Neural cell (in vitro differentiated cells): ENCODE data around the gene TSEN54.

Source experiments
- EZH2 ChIP-seq: fragments of 200-600, 300-800 bp; shearing (Covaris generic), sonication (generic); IDR thresholded peaks from 2 replicates; pipeline ENCODE4 v1.6.1; 2014; ENCODE audit warnings: antibody characterized with exemption, low read length, borderline replicate concordance, mild to moderate bottlenecking; ENCODE audit not compliant: insufficient read depth, poor library complexity, severe bottlenecking
- MXI1 ChIP-seq: fragments of 450-650 bp; conservative IDR thresholded peaks from 2 replicates; pipeline ENCODE4 v1.6.1; 2014; ENCODE audit warnings: antibody characterized with exemption, mild to moderate bottlenecking; ENCODE audit not compliant: poor library complexity, severe bottlenecking
- POLR2AphosphoS5 ChIP-seq: IDR thresholded peaks from 2 replicates; pipeline ENCODE4 v1.6.1; 2012
- REST ChIP-seq: IDR thresholded peaks from 2 replicates; pipeline ENCODE4 v1.6.1; 2012; ENCODE audit warnings: borderline replicate concordance
- SMC3 ChIP-seq: fragments of 450-650 bp; conservative IDR thresholded peaks from 2 replicates; pipeline ENCODE4 v1.6.1; 2014; ENCODE audit warnings: antibody characterized with exemption, mild to moderate bottlenecking, moderate library complexity; ENCODE audit not compliant: poor library complexity
- TAF1 ChIP-seq: IDR thresholded peaks from 2 replicates; pipeline ENCODE4 v1.6.1; 2012; ENCODE audit warnings: low read depth
- TF ChIP-seq, protein P1 (sequence below): fragments of 450-650 bp; IDR thresholded peaks from 2 replicates; pipeline ENCODE4 v1.5.1; 2014; ENCODE audit warnings: antibody characterized with exemption, mild to moderate bottlenecking, moderate library complexity; ENCODE audit not compliant: poor library complexity, severe bottlenecking

- TF ChIP-seq, protein P1, sequence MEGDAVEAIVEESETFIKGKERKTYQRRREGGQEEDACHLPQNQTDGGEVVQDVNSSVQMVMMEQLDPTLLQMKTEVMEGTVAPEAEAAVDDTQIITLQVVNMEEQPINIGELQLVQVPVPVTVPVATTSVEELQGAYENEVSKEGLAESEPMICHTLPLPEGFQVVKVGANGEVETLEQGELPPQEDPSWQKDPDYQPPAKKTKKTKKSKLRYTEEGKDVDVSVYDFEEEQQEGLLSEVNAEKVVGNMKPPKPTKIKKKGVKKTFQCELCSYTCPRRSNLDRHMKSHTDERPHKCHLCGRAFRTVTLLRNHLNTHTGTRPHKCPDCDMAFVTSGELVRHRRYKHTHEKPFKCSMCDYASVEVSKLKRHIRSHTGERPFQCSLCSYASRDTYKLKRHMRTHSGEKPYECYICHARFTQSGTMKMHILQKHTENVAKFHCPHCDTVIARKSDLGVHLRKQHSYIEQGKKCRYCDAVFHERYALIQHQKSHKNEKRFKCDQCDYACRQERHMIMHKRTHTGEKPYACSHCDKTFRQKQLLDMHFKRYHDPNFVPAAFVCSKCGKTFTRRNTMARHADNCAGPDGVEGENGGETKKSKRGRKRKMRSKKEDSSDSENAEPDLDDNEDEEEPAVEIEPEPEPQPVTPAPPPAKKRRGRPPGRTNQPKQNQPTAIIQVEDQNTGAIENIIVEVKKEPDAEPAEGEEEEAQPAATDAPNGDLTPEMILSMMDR: no peak
- no peak for TF ChIP-seq POLR2AphosphoS5
- no peak for TF ChIP-seq EZH2
- TF ChIP-seq TAF1: no peak
- no peak for TF ChIP-seq MXI1
- no peak for TF ChIP-seq SMC3
- no peak for TF ChIP-seq REST
These were observed 27.9 kb downstream of the TSEN54 start for GRCh38 chr17:75544250-75544649.
